Measurements from ENCODE around the gene DISC1. TPM values are rescaled to one million over a fixed set of nuclear protein-coding genes. Genes with fewer than 3 reads are reported as not detected.

The DISC1 gene
- total RNA-seq, 1 donor from 2014 or later = 6.1 TPM

GRCh38 chr1:232038706-232039677 is 412.4 kb downstream of the DISC1 start:
- no peak for DNase-seq (ENCODE audit: low read depth)

GRCh38 chr1:232040260-232040659 is 413.7 kb downstream of the DISC1 start:
- DNase-seq (ENCODE audit: low read depth) = no peak

DNA sequence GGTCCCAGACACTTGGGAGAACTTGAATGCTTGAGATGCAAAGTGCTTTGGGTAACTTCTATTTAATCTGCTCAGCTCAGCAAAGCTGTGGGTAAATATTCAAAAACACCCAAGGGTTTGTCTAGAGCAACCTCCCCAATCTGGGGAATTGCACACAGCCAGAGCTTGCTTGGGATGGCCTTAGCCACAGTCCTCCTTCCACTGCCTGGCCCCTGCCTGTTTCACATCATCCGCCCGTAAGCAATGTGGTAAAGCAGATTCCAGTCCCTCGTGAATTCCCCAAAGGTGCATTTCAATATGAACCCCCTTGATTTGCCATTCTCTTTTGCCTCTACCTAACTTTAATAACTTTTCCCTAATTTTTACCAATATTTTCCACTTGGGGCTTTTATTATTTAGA is 418.1 kb downstream of the DISC1 start:
- no peak for DNase-seq (ENCODE audit: low read depth)

- DNase-seq (ENCODE audit: low read depth) = no peak
These were observed 418.8 kb downstream of the DISC1 start for GRCh38 chr1:232045139-232045994.

DNA sequence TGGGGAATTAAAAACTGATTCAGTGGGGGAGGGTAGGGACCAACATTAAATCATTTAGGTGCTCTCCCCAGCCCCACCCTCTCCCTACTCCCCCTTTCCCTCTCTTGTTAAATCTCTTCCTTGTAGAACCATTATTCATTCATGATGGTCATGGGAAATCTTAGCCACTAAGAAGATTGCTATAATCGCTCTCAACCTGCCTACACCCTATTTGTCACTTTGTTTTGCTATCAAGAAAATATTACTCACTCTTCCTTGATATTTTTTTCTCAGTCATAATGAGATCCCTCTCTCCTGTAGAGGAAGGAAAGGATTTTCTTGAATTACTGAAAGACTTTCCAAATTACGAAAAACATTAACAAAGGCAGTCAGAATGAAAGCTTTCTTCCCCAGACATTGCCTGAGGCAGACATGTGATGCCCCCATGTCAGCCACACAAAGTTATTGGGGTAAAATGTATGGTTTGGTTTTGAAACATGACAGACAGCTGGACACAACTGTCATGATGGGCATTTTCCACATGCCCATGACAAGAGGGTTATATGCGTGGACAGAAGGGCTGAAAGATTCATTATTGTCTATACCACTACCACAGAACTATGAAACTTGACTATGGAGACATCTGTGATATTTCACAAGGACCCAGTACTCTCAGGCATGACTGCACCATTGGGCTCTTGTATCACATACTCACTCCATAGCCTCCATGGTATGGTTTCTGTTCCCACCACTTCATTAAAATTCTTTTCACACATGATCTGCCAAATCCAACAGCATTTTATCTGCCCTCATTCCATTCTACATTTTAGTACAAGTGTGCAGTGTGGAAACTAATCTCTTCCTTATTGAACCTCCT is 420.1 kb downstream of the DISC1 start:
- DNase-seq (ENCODE audit: low read depth) = no peak

DNA sequence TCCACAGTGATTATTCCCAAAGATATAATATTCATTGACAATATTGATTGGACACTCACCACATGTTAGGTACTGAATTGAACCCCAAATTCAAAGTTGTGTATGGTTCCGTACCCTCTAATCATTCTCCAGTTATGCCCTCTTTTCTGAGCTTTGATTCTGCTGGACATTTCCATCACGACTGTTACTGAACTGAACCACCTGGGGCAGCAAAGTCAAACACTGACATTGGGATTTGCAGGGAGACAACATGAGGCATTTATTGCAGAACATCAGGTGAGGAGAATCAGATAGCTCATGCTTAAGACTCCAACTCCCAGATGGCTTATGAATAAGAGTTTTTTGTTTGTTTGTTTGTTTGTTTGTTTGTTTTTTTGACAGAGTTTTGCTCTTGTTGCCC is 420.9 kb downstream of the DISC1 start:
- no peak for DNase-seq (ENCODE audit: low read depth)

DNA sequence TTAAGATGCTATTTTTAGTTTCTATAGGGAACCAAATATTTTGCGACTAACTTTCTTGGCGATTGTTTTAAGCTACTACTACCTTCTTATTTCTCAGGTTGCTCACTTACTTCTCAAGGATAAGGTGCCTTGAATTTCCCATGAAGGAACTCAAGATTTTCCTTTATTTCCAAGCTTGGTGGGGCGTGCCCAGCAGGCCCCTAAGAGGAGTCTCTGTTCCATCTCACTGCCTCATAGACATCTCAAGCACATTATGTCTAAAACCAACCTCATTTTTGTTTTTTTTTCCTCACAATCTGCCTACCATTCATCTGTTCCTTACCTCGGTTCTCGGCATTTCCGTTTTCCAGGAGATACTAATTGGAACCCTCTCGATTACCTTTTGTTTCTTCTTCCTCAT is 421.9 kb downstream of the DISC1 start:
- DNase-seq (ENCODE audit: low read depth) = no peak

DNA sequence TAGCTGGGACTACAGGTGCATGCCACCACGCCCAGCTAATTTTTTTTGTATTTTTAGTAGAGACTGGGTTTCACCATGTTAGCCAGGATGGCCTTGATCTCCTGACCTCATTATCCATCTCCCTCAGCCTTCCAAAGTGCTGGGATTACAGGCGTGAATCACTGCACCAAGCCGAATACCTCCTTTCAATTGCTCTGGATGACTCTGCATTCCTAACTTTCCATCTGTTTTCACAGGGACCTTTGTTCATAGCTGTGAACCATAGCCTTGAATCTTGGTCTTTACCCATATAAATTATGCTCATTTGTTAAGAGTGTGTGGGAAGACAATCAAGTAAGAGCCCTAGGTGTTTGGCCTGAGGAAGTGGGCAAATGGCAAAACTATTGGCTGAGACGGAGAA is 422.7 kb downstream of the DISC1 start:
- DNase-seq (ENCODE audit: low read depth) = no peak

GRCh38 chr1:232057217-232057895 is 430.8 kb downstream of the DISC1 start:
- DNase-seq (ENCODE audit: low read depth) = no peak

DNA sequence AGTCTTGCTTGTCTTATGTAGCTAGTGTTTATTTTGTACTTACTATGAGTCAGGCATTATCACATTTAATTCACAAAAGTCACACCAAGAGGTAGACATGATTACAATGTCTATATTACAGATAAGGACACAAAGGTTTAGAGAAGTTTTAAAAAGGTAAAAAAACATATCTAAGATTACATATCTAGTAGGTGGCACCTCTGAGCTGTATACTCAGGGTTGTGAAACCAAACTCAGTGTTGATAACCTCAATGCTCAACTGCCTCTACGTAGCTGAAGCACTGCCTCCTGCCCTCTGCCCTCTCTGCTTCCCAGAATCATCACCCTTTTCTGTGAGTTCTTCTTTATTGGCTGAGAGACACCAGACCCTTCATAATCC is 431.3 kb downstream of the DISC1 start:
- DNase-seq (ENCODE audit: low read depth) = no peak

DNA sequence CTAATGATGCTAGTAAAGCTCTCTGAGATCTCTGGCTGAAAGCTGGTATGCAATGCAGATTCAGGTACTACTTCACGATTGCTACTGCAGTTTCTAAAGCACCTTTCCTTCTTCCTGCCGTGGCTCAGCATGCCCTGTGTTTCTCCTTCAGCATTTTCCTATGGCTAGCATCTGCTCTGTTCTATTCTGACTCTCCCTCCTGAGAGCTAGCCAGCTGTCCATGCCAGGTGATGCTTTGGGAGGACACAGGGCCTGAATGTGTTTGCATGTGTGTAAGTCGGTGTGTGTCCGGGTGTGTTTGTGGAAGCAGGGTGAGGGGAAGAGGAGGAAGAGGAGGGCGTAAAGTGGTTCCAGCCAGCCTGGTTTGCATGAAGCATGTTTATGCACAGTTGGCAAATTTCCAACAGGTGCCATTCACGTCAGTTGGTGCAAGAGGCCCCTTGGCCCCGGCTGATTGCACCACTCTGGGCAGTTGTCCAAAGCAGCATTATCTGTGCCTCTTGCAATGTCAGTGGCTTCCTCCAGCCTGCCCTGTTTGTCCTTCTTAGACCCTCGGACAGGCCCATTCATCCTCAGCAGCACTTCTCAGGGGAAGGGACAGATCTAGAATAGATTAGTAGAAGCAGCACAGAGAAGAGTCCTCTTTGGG is 433.3 kb downstream of the DISC1 start:
- no peak for DNase-seq (ENCODE audit: low read depth)

- DNase-seq (ENCODE audit: low read depth) = no peak
These were observed 436.4 kb downstream of the DISC1 start for GRCh38 chr1:232062967-232063366.

- no peak for DNase-seq (ENCODE audit: low read depth)
These were observed 439.9 kb downstream of the DISC1 start for GRCh38 chr1:232066521-232066920.

- no peak for DNase-seq (ENCODE audit: low read depth)
These were observed 447.7 kb downstream of the DISC1 start for GRCh38 chr1:232074265-232074664.

DNA sequence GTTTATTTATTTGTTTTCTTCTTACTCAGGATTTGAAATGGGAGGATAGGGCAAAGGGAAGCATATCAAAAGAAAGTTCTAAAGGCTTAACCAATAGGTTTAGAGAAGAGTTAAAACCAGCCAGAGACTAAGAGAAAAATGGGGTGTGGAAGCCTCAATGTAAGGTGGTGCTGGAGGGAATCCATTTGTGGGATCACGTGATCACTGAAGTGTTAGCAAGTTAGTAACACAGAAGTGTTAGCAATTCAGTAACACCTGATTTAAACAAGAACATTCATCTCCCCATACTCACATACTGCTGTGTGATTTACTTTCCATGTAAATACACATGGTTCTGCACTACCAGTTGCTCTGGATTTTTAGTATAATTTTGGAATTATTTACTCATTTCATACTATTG is 451.2 kb downstream of the DISC1 start:
- no peak for DNase-seq (ENCODE audit: low read depth)

DNA sequence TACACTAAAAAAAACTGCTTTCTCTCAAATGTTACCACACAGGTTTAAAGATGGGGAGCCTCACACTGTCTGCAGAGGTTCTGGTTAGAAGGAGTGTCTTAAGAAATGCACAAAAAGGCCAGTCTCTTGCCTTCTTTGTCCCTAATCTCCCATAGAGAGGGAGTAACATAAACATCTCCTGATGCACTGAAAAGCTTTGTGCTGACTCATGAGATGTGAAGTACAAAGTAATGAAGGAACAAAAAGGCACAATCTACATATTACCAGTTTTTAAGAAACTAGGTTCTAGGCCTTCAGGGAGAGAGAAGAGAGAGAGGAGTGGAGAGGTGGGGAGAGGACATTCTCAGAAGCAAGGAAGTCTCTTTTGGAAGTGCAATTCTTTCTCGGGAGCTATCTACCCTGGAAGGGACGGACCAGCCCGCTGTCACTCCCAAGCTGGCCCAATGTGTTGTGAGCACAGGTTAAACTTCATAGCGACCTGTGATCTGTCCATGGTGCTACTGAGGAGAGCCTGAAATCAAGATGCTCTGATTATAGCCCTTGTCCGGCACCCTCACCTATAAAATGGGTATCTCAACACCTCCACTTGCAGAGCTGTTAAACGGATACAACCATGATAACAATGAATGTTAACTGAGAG is 458.1 kb downstream of the DISC1 start:
- peak; percentile 34 for DNase-seq (ENCODE audit: low read depth)

GRCh38 chr1:232090816-232091215 is 464.2 kb downstream of the DISC1 start:
- no peak for DNase-seq (ENCODE audit: low read depth)

Measured in renal cortical epithelial cell (primary cell).